ENCODE data around the gene TMEM131L.

DNA sequence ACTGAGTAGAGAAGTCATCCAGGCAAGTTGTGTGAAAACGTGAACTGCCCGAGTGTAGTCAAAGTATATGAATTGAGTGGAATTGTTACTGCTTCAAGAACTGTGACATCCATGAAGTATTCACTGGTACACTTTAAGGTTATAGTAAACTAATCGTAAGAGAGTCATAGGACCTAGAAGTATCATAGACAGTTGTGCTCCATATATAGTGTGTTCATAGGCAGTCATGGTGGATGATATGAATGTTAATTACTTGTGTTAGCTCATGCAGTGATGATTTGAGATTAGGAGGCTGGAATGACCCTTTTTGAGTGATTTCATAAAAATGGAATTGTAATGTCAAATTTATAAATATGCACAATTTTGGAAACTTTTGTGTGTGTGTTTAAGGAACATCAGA is 136.6 kb downstream of the TMEM131L start:
- TF ChIP-seq, protein P1, sequence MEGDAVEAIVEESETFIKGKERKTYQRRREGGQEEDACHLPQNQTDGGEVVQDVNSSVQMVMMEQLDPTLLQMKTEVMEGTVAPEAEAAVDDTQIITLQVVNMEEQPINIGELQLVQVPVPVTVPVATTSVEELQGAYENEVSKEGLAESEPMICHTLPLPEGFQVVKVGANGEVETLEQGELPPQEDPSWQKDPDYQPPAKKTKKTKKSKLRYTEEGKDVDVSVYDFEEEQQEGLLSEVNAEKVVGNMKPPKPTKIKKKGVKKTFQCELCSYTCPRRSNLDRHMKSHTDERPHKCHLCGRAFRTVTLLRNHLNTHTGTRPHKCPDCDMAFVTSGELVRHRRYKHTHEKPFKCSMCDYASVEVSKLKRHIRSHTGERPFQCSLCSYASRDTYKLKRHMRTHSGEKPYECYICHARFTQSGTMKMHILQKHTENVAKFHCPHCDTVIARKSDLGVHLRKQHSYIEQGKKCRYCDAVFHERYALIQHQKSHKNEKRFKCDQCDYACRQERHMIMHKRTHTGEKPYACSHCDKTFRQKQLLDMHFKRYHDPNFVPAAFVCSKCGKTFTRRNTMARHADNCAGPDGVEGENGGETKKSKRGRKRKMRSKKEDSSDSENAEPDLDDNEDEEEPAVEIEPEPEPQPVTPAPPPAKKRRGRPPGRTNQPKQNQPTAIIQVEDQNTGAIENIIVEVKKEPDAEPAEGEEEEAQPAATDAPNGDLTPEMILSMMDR (IDR thresholded peaks at IDR 0.05; ENCODE audit: low read length), result no peak
- TF ChIP-seq EZH2 (optimal IDR thresholded peaks at IDR 0.05; ENCODE audit: low read depth, low read length) (no peak), EZH2phosphoT487 (IDR thresholded peaks at IDR 0.05; ENCODE audit: low read length) (no peak)
